Choroid plexus epithelial cell (primary cell): ENCODE results near the gene THEM5.
A peak's percentile ranks its signal among the peaks of the same experiment; 100 is the strongest.
"Not testable (repeated sequence)": the region's sequence is repeated elsewhere in the genome, so short reads cannot be mapped to it uniquely, and the experiment has no call there.

Experiments used
- DNase-seq: peaks from one replicate; pipeline ENCODE4 v3.0.0-alpha.2; 2010; ENCODE audit warnings: low read depth
- H3K4me3 ChIP-seq: 2 replicates; pipeline ENCODE4 v1.5.1; 2011; ENCODE audit warnings: low read depth, mild to moderate bottlenecking, control low read depth, low read length, moderate library complexity
- TF ChIP-seq, protein P1 (sequence below): conservative IDR thresholded peaks from 2 replicates; pipeline ENCODE4 v1.5.1; 2011; ENCODE audit warnings: low read depth, mild to moderate bottlenecking, control low read depth, inconsistent platforms, low read length, moderate library complexity

THEM5 gene

DNA sequence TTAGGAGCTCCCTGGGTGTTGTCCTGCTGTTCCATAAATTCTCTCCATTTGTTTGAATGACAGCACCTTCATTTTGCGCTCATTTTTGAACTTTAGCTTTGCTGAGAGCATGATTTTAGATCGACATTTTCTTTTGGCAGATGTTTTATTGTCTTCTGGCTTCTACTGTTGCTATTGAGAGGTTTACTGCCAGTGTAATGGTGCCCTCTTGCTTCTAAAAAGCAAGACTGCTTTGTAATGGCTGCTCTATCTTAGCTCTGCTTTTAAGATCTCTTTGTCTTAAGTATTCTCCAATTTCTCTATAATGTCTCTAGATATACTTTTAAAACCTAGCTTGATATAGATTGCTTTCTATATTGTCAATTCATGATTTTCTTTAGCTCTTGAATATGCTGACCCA is 28.0 kb upstream of the THEM5 start:
- DNase-seq, result no peak
- TF ChIP-seq, protein P1, sequence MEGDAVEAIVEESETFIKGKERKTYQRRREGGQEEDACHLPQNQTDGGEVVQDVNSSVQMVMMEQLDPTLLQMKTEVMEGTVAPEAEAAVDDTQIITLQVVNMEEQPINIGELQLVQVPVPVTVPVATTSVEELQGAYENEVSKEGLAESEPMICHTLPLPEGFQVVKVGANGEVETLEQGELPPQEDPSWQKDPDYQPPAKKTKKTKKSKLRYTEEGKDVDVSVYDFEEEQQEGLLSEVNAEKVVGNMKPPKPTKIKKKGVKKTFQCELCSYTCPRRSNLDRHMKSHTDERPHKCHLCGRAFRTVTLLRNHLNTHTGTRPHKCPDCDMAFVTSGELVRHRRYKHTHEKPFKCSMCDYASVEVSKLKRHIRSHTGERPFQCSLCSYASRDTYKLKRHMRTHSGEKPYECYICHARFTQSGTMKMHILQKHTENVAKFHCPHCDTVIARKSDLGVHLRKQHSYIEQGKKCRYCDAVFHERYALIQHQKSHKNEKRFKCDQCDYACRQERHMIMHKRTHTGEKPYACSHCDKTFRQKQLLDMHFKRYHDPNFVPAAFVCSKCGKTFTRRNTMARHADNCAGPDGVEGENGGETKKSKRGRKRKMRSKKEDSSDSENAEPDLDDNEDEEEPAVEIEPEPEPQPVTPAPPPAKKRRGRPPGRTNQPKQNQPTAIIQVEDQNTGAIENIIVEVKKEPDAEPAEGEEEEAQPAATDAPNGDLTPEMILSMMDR, result no peak

GRCh38 chr1:151875419-151876097 is 22.0 kb upstream of the THEM5 start:
- H3K4me3 ChIP-seq, result no peak overlapping the region
- DNase-seq, result no peak
- TF ChIP-seq, protein P1, result no peak

More for the DNA sequence above, 28.0 kb upstream of the THEM5 start:
- H3K4me3 ChIP-seq, result no peak overlapping the region

GRCh38 chr1:151872776-151873175 is 19.3 kb upstream of the THEM5 start:
- not testable (repeated sequence) for DNase-seq, H3K4me3 ChIP-seq

- no peak for DNase-seq
- H3K4me3 ChIP-seq, result no peak overlapping the region
- TF ChIP-seq, protein P1, result no peak
These were observed 17.9 kb upstream of the THEM5 start for GRCh38 chr1:151871284-151872030.

DNA sequence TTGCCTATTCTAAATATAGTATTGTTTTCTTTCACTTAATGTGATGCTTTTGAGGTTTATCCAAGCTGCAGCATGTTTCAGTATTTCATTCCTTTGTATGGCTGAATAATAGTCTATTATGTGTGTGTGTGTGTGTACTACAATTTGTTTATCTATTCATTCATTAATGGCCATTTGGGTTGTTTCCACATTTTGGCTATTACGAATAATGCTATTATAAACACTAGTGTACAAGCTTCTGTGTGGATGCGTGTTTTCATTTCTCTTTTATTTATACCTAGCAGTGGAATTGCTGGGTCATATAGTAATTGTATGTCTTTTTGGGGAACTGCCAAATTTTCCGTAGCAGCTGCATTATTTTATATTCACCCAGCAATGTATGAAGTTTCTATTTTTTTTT is 15.0 kb upstream of the THEM5 start:
- DNase-seq, result no peak
- H3K4me3 ChIP-seq, result no peak overlapping the region
- TF ChIP-seq, protein P1, result no peak

- H3K4me3 ChIP-seq, result no peak overlapping the region
- TF ChIP-seq, protein P1, result no peak
- DNase-seq, result peak; percentile 88
These were observed 14.4 kb upstream of the THEM5 start for GRCh38 chr1:151867765-151868411.

GRCh38 chr1:151867321-151867720 is 13.8 kb upstream of the THEM5 start:
- TF ChIP-seq, protein P1, result no peak
- DNase-seq, result peak; percentile 31
- no peak overlapping the region for H3K4me3 ChIP-seq
